ENCODE measurements around the gene CHRM2. TPM values are rescaled to one million over a fixed set of nuclear protein-coding genes. Genes with fewer than 3 reads are reported as not detected.

The CHRM2 gene
- total RNA-seq, 1 experiment from 2014 or later: not detected

- Histone ChIP-seq H3K9ac (ENCODE audit: low read length) (no peak overlapping the region), H3K9me2 (ENCODE audit: insufficient read depth) (no peaks in the 10 kb centered on the region), H3K4me2 (ENCODE audit: low read length) (no peak overlapping the region), H3K4me1 (ENCODE audit: control insufficient read depth in 1 of 2, insufficient read depth in 2 of 2, low read length in 2 of 2) (no peaks in the 10 kb centered on the region), H3K79me2 (ENCODE audit: insufficient read depth, low read length) (no peaks in the 10 kb centered on the region), H3K27me3 (ENCODE audit: insufficient read depth, low read length) (no peaks in the 10 kb centered on the region), H4K20me1 (ENCODE audit: insufficient read depth) (no peaks in the 10 kb centered on the region), H3K4me3 (replicated peaks in 1 of 2; ENCODE audit: low read depth in 1 of 2, low read length in 2 of 2) (no peak overlapping the region), H3K36me3 (ENCODE audit: control insufficient read depth in 1 of 2, insufficient read depth in 2 of 2, low read length in 2 of 2) (no peaks in the 10 kb centered on the region), H3K9me3 (ENCODE audit: control insufficient read depth in 1 of 2, insufficient read depth in 1 of 2, low read depth in 1 of 2, low read length in 2 of 2) (peaks cover 0 to 12% of the 10 kb centered on the region in 2 experiments; a peak in 3 of 4 replicates), H2AFZ (ENCODE audit: low read depth, low read length, poor library complexity, severe bottlenecking) (no peak overlapping the region), H3K27ac (ENCODE audit: low read depth, low read length) (no peak overlapping the region)
- BruUV-seq (replicated peaks): no TSS peak
- CTCF ChIA-PET: no interaction called here
- TF ChIP-seq EZH2phosphoT487 (IDR thresholded peaks at IDR 0.05; ENCODE audit: borderline replicate concordance) (no peak), POLR2A (IDR thresholded peaks at IDR 0.05; ENCODE audit: borderline replicate concordance, extremely low read depth, insufficient read depth, insufficient read length) (no peak), TCF7L2 (IDR thresholded peaks at IDR 0.05; ENCODE audit: borderline replicate concordance, extremely low read depth, insufficient read depth, insufficient read length) (no peak), SIN3A (IDR thresholded peaks at IDR 0.05; ENCODE audit: low read depth) (no peak), SRF (IDR thresholded peaks at IDR 0.05; ENCODE audit: low read depth) (no peak), POLR2AphosphoS5 (IDR thresholded peaks at IDR 0.05; ENCODE audit: low read depth, low read length) (no peak), CBX3 (IDR thresholded peaks at IDR 0.05; ENCODE audit: low read depth) (no peak), RAD21 (IDR thresholded peaks at IDR 0.05; ENCODE audit: low read depth) (no peak), ZBTB33 (IDR thresholded peaks at IDR 0.05; ENCODE audit: extremely low read depth, insufficient replicate concordance, low read length) (no peak), ATF3 (IDR thresholded peaks at IDR 0.05) (no peak), MAX (IDR thresholded peaks at IDR 0.05) (no peak), ZNF274 (IDR thresholded peaks at IDR 0.05; ENCODE audit: low read depth, low read length) (no peak)
- no peak for DNase-seq (ENCODE audit: low read depth, low spot score)
- intact Hi-C loops (cut with micrococcal nuclease): no loop called here
- RAD21 ChIA-PET (ENCODE audit: low non-redundant PET in 1 of 2, low total read pairs in 2 of 2, uncharacterized antibody in 2 of 2, unreplicated experiment in 2 of 2): no interaction called here
- POLR2A ChIA-PET: no interaction called here
- no peak for ATAC-seq
Observed at GRCh38 chr7:136966825-136967224, 98.4 kb downstream of the CHRM2 start.
